ENCODE measurements around the gene WNT8B.

WNT8B gene, protein sequence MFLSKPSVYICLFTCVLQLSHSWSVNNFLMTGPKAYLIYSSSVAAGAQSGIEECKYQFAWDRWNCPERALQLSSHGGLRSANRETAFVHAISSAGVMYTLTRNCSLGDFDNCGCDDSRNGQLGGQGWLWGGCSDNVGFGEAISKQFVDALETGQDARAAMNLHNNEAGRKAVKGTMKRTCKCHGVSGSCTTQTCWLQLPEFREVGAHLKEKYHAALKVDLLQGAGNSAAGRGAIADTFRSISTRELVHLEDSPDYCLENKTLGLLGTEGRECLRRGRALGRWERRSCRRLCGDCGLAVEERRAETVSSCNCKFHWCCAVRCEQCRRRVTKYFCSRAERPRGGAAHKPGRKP

DNA sequence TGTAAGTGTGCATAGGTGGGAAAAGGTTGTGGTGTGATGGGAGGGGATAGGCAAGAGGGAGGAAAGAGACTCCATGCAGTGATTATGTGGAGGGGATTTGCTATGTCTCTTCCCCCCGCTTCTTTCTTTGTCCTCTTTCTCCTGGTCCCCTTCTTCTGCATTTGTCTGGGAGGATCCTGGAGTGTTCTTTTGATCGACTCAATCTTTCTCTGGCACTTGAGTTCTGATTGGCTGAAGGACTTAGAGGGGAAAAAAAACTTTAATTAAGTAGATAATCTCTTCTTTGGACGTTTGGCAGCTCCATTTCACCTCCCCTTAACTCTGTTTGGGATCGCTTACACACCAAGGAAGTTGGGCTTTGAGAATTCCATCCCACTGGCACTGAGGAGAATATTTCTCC, at the start of gene WNT8B:
TSS of gene WNT8B (plus strand) at position 301 of the 400 bp plus-strand sequence. CDS start 160 bp downstream, outside the sequence.
- DNase-seq (ENCODE audit: low spot score), result no peak

DNA sequence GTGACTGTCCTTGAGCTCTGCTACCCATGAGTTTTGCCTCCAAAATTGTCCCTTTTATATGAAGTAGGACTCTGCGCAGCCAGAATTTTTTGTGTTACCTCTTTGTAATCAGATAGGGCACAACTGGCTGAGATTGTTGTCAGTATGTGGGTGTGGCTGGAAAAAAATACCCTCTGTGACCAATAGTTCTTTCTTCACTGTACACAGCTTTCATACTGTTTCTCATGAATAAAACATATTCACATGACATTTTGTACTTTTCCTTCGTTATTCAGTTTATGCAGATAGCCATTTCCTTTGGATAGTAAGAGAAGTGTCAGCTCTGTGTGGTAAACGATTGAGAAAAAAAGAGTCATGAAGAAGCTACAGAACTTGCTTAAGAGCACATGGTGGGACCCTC, 49.6 kb upstream of the WNT8B start:
- no peak for DNase-seq (ENCODE audit: low spot score)

DNA sequence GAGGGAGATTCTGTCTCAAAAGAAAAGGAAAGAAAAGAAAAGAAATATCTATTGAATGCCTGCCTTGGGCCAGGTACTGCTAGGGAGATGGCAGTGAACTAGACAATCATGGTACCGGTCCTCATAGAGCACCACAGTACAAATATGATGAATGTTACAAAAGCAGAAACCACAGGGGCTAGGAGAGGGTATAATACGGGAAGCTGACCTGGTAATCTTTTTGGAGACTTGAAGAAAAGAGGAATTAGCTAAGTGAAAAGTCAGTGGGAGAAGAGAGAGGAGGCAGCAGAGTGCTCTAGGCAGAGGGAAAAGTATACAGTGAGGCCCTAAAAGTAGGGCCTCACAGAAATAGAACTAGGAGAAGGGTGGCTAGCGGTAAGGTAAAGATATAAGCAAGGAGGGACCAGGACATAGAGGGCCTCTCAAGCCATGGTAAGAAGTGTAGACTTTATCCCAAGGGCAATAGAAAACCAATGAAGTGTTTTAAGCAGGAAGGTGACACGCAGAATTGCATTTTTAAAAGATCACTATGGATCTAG, 42.8 kb upstream of the WNT8B start:
- DNase-seq (ENCODE audit: low spot score), result no peak

DNA sequence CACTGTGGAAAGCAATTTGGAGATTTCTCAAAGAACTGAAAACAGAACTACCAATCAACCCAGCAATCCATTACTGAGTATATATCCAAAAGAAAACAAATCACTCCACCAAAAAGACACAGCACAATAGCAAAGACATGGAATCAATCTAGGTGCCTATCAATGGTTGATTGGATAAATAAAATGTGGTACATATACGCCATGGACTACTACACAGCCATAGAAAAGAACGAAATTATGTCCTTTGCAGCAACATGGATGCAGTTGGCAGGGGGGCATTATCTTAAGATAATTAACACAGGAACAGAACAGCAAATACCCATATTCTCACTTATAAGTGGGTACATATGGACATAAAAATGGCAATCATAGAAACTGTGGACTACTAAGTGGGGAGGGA, 35.4 kb upstream of the WNT8B start:
- no peak for DNase-seq (ENCODE audit: low spot score)

DNA sequence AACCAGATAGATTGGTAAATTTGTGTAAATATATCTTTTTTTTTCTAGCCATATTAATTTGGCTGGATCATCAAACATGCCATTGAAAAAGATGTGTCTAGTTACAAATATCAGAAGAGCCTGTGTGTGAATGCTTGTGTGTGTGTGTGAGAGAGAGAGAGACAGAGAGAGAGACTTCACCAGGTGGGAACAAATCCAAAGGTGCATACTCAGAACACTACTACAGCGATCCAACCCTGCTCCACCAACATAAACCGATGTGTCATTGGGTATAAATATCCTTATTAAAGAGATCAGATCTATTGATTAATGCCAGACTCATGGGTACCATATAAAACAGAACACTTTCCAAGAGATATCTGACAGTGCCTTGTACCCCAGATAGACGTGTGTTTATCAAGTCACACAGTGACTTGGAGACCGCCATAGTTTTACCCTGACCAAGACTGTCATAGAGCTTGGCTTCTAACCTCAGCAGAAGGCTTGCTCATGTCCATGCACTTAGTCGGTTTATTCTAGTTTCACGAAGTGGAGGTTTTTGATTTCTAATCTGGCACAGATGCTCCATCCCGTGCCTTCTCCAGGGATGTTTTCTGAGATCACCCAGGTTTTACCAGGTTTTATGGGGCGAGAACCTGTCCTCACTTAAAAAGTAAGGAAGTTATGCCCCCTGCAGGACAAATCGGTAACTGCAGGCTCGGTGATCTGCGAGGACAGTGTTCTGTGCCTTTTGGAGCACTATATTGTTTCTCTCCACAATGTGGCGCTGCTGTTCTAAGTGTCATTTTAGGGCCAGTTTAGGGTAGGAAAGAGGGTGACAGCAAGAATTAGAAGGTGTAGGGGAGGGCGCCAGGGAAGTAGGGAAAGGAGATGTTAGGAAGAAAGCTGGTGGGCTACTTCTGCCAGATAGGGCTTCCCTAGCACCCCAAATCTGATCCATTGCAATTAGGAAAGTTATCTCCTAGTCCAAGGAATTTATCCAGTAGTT, 29.3 kb upstream of the WNT8B start:
- peak; percentile 94 for DNase-seq (ENCODE audit: low spot score)

DNA sequence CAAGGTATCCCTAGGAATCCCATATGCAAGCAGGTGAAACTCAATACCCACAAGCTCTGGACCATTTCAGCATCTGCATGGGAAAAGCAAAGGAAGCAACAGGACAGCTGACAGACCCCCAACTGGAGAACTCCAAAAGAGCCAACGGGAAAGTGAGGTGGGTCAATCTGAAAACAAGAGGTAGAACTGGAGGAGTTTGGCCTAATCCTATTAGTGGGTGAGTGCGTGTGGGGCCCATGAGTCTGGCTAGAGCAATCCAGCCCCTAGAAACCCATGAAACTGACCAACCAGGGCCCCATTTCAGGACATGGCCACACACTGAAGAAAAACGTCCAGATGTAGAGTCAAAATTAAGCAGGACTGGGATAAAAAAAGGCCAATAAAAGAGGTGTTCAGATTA, 26.6 kb upstream of the WNT8B start:
- no peak for DNase-seq (ENCODE audit: low spot score)

DNA sequence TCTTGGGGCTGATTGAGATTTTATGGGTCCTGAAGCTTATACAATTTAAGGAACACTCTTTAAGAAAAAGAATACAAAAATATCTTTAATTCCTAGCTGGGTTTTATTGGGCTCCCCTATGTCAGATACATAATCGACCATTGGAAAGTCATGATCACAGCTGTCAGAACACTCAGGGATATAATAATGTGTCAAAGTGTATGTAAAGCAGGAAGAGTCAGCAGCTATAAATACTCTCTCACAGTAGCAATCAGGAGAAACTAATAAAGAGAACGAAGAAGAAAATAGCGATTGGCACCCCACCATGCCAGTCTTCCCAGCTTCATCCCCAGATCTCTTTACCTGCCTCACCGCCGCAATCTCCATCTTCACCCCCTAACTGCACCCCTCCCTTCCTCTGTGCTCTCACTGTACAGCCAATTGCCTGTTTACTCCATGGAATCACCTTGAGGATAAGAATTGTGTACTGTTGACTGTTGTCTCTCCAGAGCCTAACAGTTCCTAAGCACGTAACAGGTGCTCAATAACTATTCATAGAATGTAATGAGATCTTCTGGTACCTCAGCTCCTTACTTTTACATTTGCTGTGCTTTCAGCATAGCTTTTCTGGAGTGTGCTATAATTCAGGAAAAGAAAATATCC, 24.0 kb upstream of the WNT8B start:
- DNase-seq (ENCODE audit: low spot score), result no peak

DNA sequence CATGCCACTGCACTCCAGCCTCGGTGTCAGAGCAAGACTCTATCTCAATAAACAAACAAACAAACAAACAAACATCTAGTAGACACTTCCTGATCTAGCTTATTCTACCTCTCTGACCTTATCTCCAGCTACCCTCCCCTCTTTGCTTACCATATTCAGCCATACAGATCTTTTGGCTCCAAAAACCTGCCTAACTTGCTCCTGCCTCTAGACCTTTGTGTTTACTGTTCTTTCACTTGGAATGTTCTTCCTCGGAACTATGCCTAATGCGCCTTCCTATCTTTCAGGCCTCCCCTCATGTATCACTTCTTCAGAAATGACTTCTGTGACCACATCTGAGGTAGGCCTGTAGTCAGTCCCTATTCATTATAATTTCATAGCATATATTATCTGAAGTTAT, 20.3 kb upstream of the WNT8B start:
- no peak for DNase-seq (ENCODE audit: low spot score)

DNA sequence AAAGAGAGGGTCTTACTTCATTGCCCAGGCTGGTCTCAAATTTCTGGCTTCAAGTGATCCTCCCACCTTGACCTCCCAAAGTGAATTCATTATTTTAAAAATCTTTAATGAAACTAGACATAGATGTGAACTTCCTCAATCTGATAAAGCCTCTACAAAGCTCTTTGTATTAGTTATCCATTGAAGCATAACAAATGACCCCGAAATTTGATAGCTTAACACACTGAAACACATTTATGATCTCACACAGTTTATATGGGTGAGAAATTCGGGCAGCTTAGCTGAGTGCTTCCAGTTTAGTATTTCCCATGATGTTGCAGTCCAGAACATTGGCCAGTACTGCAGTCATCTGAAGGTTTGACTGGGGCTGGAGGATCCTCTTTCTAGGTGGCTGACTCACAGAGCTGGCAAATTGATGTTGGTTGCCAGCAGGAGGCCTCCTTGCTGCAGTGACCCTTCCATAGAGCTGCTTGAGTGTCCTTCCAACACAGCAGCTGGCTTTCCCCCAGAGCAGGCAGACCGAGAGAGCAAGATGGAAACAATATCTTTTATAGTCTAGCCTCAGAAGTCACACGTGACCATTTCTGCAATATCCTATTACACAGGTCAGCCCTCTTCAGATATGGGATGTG, 16.6 kb upstream of the WNT8B start:
- DNase-seq (ENCODE audit: low spot score), result no peak

DNA sequence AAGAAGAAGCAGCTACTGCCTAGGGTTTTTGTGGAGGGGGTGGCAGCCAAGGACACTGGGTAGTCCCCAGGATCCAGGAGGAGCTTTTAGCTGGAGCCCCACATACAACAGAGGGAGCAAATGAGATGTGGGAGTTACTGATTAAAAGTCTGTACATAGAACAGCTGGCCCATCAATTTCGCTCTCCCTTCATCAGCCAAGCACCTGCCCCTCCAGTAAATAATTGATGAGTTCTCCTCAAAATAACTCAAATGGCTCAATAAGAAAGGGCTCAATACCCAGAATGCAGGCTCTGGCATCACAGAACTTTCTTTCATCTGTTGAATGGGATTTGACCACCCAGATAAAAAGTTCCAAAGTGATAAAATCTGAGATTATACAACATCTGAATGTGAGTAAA, 15.1 kb upstream of the WNT8B start:
- DNase-seq (ENCODE audit: low spot score), result no peak

DNA sequence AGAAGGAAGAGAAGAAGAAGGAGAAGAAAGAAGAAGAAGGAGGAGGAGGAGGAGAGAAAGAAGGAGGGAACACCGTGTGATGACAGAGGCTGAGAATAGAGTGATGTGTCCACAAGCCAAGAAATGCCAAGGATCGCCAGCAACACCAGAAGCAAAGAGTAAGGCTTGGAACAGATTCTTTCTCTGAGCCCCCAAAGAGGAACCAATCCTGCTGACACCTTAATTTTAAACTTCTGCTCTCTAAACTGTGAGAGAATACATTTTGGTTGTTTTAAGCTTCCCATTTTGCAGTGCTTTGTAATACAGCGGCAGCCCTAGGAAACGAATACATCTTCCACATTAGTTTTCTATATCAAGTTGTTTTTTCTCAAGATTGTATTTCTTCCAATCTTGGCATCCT, 13.9 kb upstream of the WNT8B start:
- no peak for DNase-seq (ENCODE audit: low spot score)

DNA sequence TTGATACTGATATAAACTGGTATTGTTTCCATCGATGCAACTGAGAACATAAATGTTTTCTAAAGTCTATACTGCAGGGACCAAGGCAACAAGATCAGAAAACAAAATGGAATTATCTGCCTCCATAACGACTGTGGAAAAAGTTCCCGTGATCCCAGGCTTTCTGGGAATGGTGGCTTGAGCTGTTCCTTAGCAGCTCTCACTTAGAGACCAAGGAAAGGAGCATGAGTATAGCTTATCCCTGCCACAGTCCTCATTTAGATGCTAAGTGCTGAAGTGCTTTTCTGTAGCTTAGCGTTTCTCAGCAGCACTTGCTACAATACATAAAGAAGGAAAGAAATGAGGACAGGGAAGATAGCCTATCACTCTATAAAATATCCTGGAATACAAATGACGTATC, 5.5 kb downstream of the WNT8B start:
- no peak for DNase-seq (ENCODE audit: low spot score)

DNA sequence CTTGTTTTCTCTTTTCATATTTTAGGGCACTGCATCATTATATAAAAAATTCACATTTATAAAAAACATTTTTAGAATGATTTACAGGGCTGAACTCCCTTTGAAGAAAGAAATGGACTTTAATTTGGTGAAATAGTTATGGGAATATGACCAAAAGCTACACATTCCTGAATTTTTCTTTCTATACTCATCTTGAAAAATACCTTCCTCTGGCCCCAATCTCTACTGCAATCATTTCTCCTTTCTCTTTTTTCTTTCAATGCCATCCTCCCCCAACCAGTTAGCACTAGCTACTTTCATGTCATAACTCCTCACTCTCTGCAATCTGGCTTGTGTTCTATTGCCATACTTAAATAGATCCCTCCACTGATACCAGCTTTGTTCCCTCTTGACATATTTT, 6.2 kb downstream of the WNT8B start:
- DNase-seq (ENCODE audit: low spot score), result no peak

DNA sequence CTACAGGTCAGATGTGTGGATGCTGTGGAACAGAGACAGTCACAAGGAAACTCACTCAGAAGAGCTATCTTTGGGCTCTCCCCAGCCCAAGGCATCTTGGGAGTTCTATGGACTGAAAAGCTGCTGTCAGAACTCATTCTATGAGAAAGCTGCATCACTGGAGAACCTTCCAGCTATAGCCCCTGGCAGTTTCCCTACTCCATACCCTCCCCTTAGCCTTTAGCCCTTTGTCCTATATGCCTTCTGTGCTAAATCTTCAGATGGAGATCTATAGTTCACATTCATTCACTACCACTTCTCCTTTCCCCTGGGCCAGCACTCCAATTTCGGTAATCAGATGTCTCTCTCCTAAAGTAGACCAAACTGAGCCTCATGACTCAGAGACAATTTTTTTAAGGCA, 6.9 kb downstream of the WNT8B start:
- no peak for DNase-seq (ENCODE audit: low spot score)

DNA sequence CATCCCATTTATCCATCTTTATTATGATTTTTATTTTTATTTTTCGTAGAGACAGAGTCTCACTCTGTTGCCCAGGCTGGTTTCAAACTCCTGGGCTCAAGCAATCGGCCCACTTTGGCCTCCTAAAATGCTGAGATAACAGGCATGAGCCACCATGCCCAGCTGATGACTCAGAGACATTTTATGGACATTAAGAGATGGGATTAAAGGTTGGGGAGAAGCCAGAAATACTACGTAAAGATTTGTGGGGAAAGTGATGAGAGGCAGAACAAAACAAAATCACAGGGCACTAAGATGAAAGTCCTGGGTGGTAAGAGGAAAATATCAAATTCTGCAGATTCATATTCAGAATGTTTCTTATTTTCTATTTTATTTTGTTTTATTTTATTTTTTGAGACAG, 7.6 kb downstream of the WNT8B start:
- no peak for DNase-seq (ENCODE audit: low spot score)

DNA sequence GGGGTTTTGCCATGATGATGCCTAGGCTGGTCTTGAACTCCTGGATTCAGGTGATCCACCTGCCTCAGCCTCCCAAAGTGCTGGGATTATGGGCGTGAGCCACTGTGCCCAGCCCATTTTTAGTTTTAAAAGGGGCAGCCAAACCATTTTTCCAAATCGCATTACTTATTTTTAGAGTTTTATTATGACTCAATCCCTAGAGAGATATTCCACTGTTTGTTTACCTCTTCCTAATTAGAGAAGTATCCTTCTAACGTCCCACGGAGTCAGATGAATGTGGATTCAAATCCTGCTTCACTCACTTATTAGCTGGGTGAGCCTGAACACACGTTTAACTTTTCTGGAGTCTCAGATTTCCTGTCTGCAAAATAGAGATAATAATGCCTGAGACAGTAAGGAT, 15.2 kb downstream of the WNT8B start:
- no peak for DNase-seq (ENCODE audit: low spot score)

DNA sequence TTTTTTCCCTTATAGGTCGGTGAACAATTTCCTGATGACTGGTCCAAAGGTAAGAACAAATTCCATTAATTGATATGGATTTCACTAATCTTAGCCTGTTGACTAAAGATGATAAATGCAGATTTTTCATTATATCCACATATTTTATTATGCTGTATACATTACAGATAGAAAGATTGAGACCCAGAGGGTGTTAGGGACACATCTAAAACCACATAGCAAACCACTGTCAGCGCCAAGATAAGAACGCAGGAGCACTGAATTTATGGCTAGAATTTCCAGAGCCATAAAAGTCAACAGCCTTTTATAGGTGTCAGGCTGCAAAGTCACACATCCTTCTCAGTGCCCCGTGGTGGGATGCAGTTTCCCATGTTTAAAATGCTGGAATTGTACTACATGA, 16.2 kb downstream of the WNT8B start:
- DNase-seq (ENCODE audit: low spot score), result no peak

DNA sequence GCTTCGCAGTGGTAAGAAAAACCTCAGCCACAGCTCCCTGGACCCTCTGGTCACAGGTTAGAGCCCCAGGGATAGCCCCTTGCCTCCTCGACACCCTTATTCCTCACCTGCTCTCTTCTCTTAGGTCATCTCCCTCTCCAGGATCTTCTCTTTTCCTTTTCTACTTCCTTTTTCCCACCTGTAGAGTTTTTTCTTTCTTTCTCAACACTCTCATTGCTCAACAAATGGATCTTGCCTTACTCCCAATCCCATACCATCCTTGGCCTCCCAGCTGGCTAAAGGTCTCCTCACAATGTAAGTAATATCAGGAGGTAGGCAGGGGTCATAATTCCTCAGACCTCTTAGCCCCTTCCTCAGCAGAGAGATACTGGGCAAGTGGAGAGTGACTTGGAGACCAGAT, 17.2 kb downstream of the WNT8B start:
- no peak for DNase-seq (ENCODE audit: low spot score)

DNA sequence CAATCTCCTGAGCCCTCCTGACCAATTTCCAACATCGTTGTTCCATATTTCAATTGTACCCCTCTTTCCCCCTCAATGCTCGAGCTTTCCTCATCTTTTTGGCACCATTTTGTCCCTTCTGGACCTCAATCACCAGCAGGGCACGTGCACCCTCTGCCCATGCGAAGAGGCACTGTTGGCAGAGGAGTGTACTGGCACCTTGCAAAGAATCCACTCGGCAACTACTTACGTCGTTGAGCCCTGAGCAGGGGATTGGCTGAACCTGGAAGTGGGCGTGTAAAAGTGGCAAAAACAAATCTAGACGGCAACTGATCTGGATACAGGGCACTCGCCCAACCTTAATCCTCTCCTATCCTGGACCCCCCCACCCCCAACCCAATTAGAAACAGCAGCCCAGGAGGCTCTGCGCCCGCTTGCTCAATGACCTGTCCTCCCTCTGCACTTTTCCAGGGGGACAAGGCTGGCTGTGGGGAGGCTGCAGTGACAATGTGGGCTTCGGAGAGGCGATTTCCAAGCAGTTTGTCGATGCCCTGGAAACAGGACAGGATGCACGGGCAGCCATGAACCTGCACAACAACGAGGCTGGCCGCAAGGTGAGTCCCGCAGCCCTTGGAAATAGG, 18.8 kb downstream of the WNT8B start:
- peak; percentile 77 for DNase-seq (ENCODE audit: low spot score)

DNA sequence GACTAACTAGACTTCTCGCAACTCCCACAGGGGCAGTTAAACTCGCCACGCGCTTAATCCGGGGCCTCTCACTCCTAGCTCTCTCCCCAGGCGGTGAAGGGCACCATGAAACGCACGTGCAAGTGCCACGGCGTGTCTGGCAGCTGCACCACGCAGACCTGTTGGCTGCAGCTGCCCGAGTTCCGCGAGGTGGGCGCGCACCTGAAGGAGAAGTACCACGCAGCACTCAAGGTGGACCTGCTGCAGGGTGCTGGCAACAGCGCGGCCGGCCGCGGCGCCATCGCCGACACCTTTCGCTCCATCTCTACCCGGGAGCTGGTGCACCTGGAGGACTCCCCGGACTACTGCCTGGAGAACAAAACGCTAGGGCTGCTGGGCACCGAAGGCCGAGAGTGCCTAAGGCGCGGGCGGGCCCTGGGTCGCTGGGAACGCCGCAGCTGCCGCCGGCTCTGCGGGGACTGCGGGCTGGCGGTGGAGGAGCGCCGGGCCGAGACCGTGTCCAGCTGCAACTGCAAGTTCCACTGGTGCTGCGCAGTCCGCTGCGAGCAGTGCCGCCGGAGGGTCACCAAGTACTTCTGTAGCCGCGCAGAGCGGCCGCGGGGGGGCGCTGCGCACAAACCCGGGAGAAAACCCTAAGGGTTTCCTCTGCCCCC, 19.5 kb downstream of the WNT8B start:
- peak; percentile 30 for DNase-seq (ENCODE audit: low spot score)

DNA sequence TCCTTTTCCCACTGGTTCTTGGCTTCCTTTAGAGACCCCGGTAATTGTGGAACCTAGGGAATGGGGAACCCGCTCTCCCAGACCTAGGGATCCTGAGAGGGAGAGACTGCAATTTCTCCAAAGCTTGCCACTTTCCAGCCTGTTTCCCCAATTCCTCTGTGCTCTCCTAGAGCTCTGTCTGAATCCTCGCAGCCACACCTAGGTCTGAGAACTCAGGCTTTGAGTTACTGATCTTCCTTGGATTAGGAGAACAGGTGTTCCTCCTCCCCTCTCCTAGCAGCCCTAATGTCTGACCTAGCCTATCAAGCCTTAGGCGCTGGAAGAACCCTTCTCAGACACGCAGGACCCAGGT, 20.0 kb downstream of the WNT8B start:
- DNase-seq (ENCODE audit: low spot score), result no peak
